ENCODE results near the gene SLC25A51.

Gene SLC25A51

GRCh38 chr9:37870081-37870798, 33.7 kb downstream of the SLC25A51 start:
- Histone ChIP-seq H3K4me3 (ENCODE audit: low read depth in 1 of 2, low read length in 1 of 2) (no peak overlapping the region), H3K27ac (no peak overlapping the region), H3K27me3 (no peaks in the 10 kb centered on the region), H3K36me3 (peaks cover 24% of the 10 kb centered on the region), H3K4me1 (ENCODE audit: control insufficient read depth in 1 of 2, insufficient read depth in 1 of 2, low read depth in 1 of 2, low read length in 1 of 2) (no peaks in the 10 kb centered on the region), H3K9me3 (no peaks in the 10 kb centered on the region)
- no peak for TF ChIP-seq CTCF (IDR thresholded peaks at IDR 0.05)

- no peak overlapping the region for H3K27ac ChIP-seq
- no peaks in the 10 kb centered on the region for H3K9me3 ChIP-seq
- no peaks in the 10 kb centered on the region for H3K4me1 ChIP-seq (ENCODE audit: control insufficient read depth in 1 of 2, insufficient read depth in 1 of 2, low read depth in 1 of 2, low read length in 1 of 2)
- H3K36me3 ChIP-seq: peaks cover 82% of the 10 kb centered on the region
- TF ChIP-seq CTCF (IDR thresholded peaks at IDR 0.05): no peak
- H3K4me3 ChIP-seq (ENCODE audit: low read depth in 1 of 2, low read length in 1 of 2): no peak overlapping the region
- H3K27me3 ChIP-seq: no peaks in the 10 kb centered on the region
Observed at GRCh38 chr9:37862530-37862929, 41.4 kb downstream of the SLC25A51 start.

GRCh38 chr9:37859043-37859442, 44.9 kb downstream of the SLC25A51 start:
- no peak overlapping the region for H3K4me3 ChIP-seq (ENCODE audit: low read depth in 1 of 2, low read length in 1 of 2)
- peaks cover 84% of the 10 kb centered on the region for H3K36me3 ChIP-seq
- H3K9me3 ChIP-seq: no peaks in the 10 kb centered on the region
- H3K27ac ChIP-seq: peak overlapping the region; percentile 17
- no peaks in the 10 kb centered on the region for H3K4me1 ChIP-seq (ENCODE audit: control insufficient read depth in 1 of 2, insufficient read depth in 1 of 2, low read depth in 1 of 2, low read length in 1 of 2)
- TF ChIP-seq CTCF (IDR thresholded peaks at IDR 0.05): no peak
- no peaks in the 10 kb centered on the region for H3K27me3 ChIP-seq

- no peaks in the 10 kb centered on the region for H3K4me1 ChIP-seq (ENCODE audit: control insufficient read depth in 1 of 2, insufficient read depth in 1 of 2, low read depth in 1 of 2, low read length in 1 of 2)
- H3K27me3 ChIP-seq: no peaks in the 10 kb centered on the region
- H3K4me3 ChIP-seq (ENCODE audit: low read depth in 1 of 2, low read length in 1 of 2): no peak overlapping the region
- no peak for TF ChIP-seq CTCF (IDR thresholded peaks at IDR 0.05)
- no peak overlapping the region for H3K27ac ChIP-seq
- no peaks in the 10 kb centered on the region for H3K9me3 ChIP-seq
- H3K36me3 ChIP-seq: peaks cover 72% of the 10 kb centered on the region
Observed at GRCh38 chr9:37856551-37856950, 47.4 kb downstream of the SLC25A51 start.

GRCh38 chr9:37852222-37852621, 51.7 kb downstream of the SLC25A51 start:
- Histone ChIP-seq H3K36me3 (peaks cover 39% of the 10 kb centered on the region), H3K27me3 (no peaks in the 10 kb centered on the region), H3K4me1 (ENCODE audit: control insufficient read depth in 1 of 2, insufficient read depth in 1 of 2, low read depth in 1 of 2, low read length in 1 of 2) (no peaks in the 10 kb centered on the region), H3K27ac (no peak overlapping the region), H3K4me3 (ENCODE audit: low read depth in 1 of 2, low read length in 1 of 2) (no peak overlapping the region), H3K9me3 (no peaks in the 10 kb centered on the region)
- no peak for TF ChIP-seq CTCF (IDR thresholded peaks at IDR 0.05)
